Endodermal cell (in vitro differentiated cells): ENCODE measurements around the gene TAF10. TPM values are rescaled to one million over a fixed set of nuclear protein-coding genes. Genes with fewer than 3 reads are reported as not detected.
A peak's percentile ranks its signal among the peaks of the same experiment; 100 is the strongest.

Experiments
- DNase-seq: peaks from one replicate; pipeline ENCODE4 v3.0.0-alpha.2; 2017
- H3K27ac ChIP-seq: 2 replicates; pipeline ENCODE4 v1.5.1; 2013; ENCODE audit warnings: mild to moderate bottlenecking, low read depth, low read length, moderate library complexity
- H3K27me3 ChIP-seq: 2 replicates; pipeline ENCODE4 v1.6.1; 2013; ENCODE audit warnings: mild to moderate bottlenecking, low read length, moderate library complexity; ENCODE audit not compliant: insufficient read depth, control insufficient read depth, poor library complexity, severe bottlenecking
- H3K36me3 ChIP-seq: 2 replicates; pipeline ENCODE4 v1.7.0; 2013; ENCODE audit warnings: mild to moderate bottlenecking, low read length, moderate library complexity; ENCODE audit not compliant: control insufficient read depth, insufficient read depth
- H3K4me1 ChIP-seq: one replicate; pipeline ENCODE4 v1.7.0; 2013; ENCODE audit warnings: low read length; ENCODE audit not compliant: control insufficient read depth, insufficient read depth
- H3K4me3 ChIP-seq: 2 replicates; pipeline ENCODE4 v1.5.1; 2013; ENCODE audit warnings: mild to moderate bottlenecking, low read length, moderate library complexity
- H3K9ac ChIP-seq: 2 replicates; pipeline ENCODE4 v1.6.1; 2013; ENCODE audit warnings: mild to moderate bottlenecking, low read length, moderate library complexity; ENCODE audit not compliant: poor library complexity, severe bottlenecking; ENCODE audit errors: extremely low read depth
- H3K9me3 ChIP-seq: 2 replicates; pipeline ENCODE4 v1.6.1; 2013; ENCODE audit warnings: mild to moderate bottlenecking, low read length, moderate library complexity; ENCODE audit not compliant: control insufficient read depth
- H3K27ac Mint-ChIP-seq: 2 replicates; pipeline ENCODE4 v1.8.0; 2020; ENCODE audit warnings: mixed read lengths
- H3K27me3 Mint-ChIP-seq: 2 replicates; pipeline ENCODE4 v1.8.0; 2021; ENCODE audit warnings: mild to moderate bottlenecking, mixed read lengths; ENCODE audit not compliant: insufficient read depth
- H3K36me3 Mint-ChIP-seq: 2 replicates; pipeline ENCODE4 v1.8.0; 2020; ENCODE audit warnings: low read depth, mixed read lengths
- H3K4me1 Mint-ChIP-seq: 2 replicates; pipeline ENCODE4 v1.8.0; 2020; ENCODE audit warnings: mixed read lengths
- H3K4me3 Mint-ChIP-seq: 2 replicates; pipeline ENCODE4 v1.8.0; 2020; ENCODE audit warnings: mild to moderate bottlenecking, moderate library complexity, mixed read lengths
- H3K9me3 Mint-ChIP-seq: 2 replicates; pipeline ENCODE4 v1.8.0; 2020; ENCODE audit warnings: mild to moderate bottlenecking, mixed read lengths
- CTCF ChIP-seq: fragments of 200-600 bp; sonication (generic); conservative IDR thresholded peaks from 2 replicates; pipeline ENCODE4 v1.5.0; 2021; ENCODE audit warnings: antibody characterized with exemption, mild to moderate bottlenecking
- WGBS, 2 experiments: methylation state at CpG; one replicate each; pipeline versions ENCODE4 v1.1.5 to v1.1.7; 2013; ENCODE audit warnings: missing lambda C conversion rate in 2 of 2, mixed read lengths in 1 of 2; ENCODE audit not compliant: insufficient coverage in 1 of 2, insufficient read length in 1 of 2; 5-methylcytosine and 5-hydroxymethylcytosine counted together
- total RNA-seq, 2 donors: library from RNA; stranded (reverse); fragmentation: NEBNext Ultra II Directional in 1 of 2; extraction: Animal tissue kit (Norgen Biotek cat#: 25700) in 1 of 2; gene quantifications; 2 replicates in 1 of 2; 3 replicates in 1 of 2; pipeline ENCODE4 v1.2.1, GENCODE V29; 2021

The TAF10 gene
- total RNA-seq, 2 donors from 2014 or later = 168 to 202 TPM

GRCh38 chr11:6630632-6631291 is 18.7 kb upstream of the TAF10 start:
- no peaks in the 10 kb centered on the region for H3K4me1 ChIP-seq
- 39 to 45% methylated on average over 8 to 28 of the region's 28 CpGs for WGBS, 2 experiments
- H3K4me3 Mint-ChIP-seq = peak overlapping the region; percentile 46
- no peak overlapping the region for H3K27ac ChIP-seq
- H3K4me1 Mint-ChIP-seq = peaks cover 2% of the 10 kb centered on the region
- H3K36me3 ChIP-seq = peaks cover 68% of the 10 kb centered on the region
- TF ChIP-seq CTCF = no peak
- H3K27ac Mint-ChIP-seq = no peak overlapping the region
- H3K9me3 Mint-ChIP-seq = no peaks in the 10 kb centered on the region
- H3K36me3 Mint-ChIP-seq = peaks cover 33% of the 10 kb centered on the region
- H3K9me3 ChIP-seq = no peaks in the 10 kb centered on the region
- H3K9ac ChIP-seq = no peak overlapping the region
- DNase-seq = no peak
- H3K27me3 Mint-ChIP-seq = peaks cover 41% of the 10 kb centered on the region
- H3K27me3 ChIP-seq = peaks cover 29% of the 10 kb centered on the region
- H3K4me3 ChIP-seq = peak overlapping the region; percentile 29

- Histone ChIP-seq H3K4me1 (no peaks in the 10 kb centered on the region), H3K27me3 (peaks cover 29% of the 10 kb centered on the region), H3K9me3 (no peaks in the 10 kb centered on the region), H3K36me3 (peaks cover 74% of the 10 kb centered on the region), H3K27ac (no peak overlapping the region), H3K9ac (no peak overlapping the region), H3K4me3 (peak overlapping the region; percentile 29)
- Mint-ChIP-seq H3K27ac (no peak overlapping the region), H3K27me3 (peaks cover 41% of the 10 kb centered on the region), H3K9me3 (no peaks in the 10 kb centered on the region), H3K4me3 (peak overlapping the region; percentile 46), H3K4me1 (peaks cover 2% of the 10 kb centered on the region), H3K36me3 (peaks cover 35% of the 10 kb centered on the region)
- TF ChIP-seq CTCF = no peak
- DNase-seq = peak; percentile 84
- 31 to 55% methylated on average over 49 to 102 of the region's 102 CpGs for WGBS, 2 experiments
Measured at GRCh38 chr11:6629892-6630631, 18.0 kb upstream of the TAF10 start.

GRCh38 chr11:6629573-6629891 is 17.5 kb upstream of the TAF10 start:
- DNase-seq = no peak
- H3K9ac ChIP-seq = no peak overlapping the region
- no peak for TF ChIP-seq CTCF
- H3K4me3 ChIP-seq = no peak overlapping the region
- Mint-ChIP-seq H3K9me3 (no peaks in the 10 kb centered on the region), H3K4me1 (peaks cover 2% of the 10 kb centered on the region), H3K4me3 (peak overlapping the region; percentile 46), H3K27ac (no peak overlapping the region), H3K36me3 (peaks cover 35% of the 10 kb centered on the region), H3K27me3 (peaks cover 41% of the 10 kb centered on the region)
- no peak overlapping the region for H3K27ac ChIP-seq
- peaks cover 29% of the 10 kb centered on the region for H3K27me3 ChIP-seq
- H3K4me1 ChIP-seq = no peaks in the 10 kb centered on the region
- peaks cover 74% of the 10 kb centered on the region for H3K36me3 ChIP-seq
- H3K9me3 ChIP-seq = no peaks in the 10 kb centered on the region
- 97% methylated on average over 19 to 24 of the region's 24 CpGs for WGBS, 2 experiments
